Stimulated activated CD4-positive, alpha-beta T cell treated with anti-CD3 and anti-CD28 coated beads, Interleukin-4, amount 100 ng/mL, for 24 hours (primary cell): ENCODE results near the gene BCORL1.

Experiments
- DNase-seq: peaks from one replicate; pipeline ENCODE4 v3.0.0-alpha.2; 2020

BCORL1 gene

GRCh38 chrX:130015181-130015580 is 32.7 kb downstream of the BCORL1 start:
- no peak for DNase-seq

DNA sequence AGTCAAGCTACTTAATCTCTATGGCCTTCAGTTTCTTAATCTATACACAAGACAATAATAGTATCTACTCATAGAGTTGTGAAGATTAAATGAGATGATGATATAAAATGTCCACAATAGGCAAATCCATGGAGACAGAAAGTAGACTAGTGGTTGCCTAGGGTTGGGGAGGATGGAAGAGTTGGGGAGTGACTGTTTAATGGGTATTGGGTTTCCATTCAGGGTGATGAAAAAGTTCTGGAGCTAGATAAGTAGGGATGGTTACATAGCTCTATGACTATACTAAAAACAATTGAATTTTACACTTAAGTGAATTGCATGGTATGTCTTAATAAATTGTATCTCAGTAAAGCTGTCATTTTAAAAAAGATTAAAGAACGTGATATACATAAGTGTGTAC is 35.7 kb downstream of the BCORL1 start:
- no peak for DNase-seq

GRCh38 chrX:130020661-130021324 is 38.4 kb downstream of the BCORL1 start:
- DNase-seq: no peak

GRCh38 chrX:130024127-130024526 is 41.7 kb downstream of the BCORL1 start:
- DNase-seq: peak; percentile 76

- no peak for DNase-seq
Measured at GRCh38 chrX:130025256-130025655, 42.8 kb downstream of the BCORL1 start.

GRCh38 chrX:130027569-130027968 is 45.1 kb downstream of the BCORL1 start:
- DNase-seq: no peak

DNA sequence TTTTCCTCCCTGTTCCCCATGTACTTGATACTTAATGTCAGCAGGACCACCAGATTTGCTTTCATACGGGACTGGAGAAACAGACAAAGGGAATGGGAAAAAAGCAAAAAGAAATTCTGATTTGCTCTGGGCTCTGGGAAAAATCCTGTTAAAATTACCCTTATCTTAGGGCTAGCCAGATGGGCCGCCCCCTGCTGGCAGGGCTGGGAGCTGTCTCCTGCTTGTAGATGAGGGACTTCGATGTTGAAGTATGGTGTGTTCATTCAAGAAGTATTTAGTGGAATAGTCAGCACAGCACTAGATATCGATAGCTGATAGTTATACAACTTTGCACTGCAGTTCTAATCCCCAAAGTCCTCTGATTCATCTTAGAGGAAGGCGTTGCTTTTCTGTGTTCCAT is 45.8 kb downstream of the BCORL1 start:
- peak; percentile 51 for DNase-seq

DNA sequence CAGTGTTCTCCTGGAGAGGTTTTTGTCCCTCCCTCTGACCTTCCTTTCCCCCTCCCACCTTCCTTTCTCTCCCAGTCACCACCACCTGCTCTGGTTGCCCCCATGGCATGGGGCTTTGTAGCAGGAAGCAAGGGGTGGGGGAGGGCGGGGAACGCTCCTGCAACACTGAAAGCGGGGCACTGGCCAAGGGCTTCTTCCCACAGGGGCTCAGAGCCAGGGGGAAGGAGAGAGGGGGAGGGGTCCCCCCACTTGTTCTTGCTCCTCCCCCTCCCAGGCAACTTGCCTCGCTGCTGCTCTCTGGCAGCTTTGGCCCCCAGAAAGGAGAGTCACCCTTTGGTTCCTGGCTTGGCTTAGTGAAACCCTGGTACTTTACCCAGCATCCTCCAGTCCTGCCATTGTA is 48.4 kb downstream of the BCORL1 start:
- no peak for DNase-seq

GRCh38 chrX:130032552-130032951 is 50.1 kb downstream of the BCORL1 start:
- no peak for DNase-seq

DNA sequence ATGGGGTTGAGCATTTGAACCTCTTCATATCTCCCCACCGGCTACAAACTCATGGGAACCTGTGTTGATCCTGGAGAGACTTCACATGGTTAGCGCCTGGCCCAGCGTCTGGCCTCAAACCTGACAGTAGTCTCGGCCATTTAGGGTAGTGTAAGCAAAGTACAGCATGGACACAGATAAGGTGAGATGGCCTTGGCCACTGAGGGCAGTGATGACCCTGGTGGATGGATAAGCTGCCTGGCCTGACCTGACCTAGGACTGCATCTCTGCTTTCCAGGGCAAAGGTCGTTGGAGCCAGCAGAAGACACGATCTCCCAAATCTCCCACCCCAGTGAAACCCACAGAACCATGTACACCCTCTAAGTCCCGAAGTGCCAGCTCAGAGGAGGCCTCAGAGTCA is 51.7 kb downstream of the BCORL1 start:
- no peak for DNase-seq

DNA sequence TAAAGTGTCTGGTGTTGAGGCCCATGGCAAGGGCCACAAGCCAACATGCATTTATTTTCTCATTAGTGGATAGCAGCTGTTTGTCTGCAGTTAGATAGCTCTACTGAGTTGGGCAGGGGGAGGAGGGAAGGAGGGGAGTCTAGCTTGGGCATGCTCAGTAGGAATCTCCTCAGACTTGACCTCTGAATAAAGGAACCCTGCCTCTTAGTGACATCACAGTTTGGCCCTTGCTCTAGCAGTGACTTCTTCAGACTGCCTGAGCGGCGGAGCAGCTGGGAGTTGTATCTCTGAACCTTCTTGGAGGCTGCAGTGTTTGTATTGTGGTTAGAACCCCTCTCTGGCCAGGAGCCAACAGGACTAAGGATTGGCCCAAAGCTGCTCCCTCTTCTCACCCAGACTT is 57.4 kb downstream of the BCORL1 start:
- no peak for DNase-seq

- no peak for DNase-seq
Measured at GRCh38 chrX:130047416-130047815, 65.0 kb downstream of the BCORL1 start.

DNA sequence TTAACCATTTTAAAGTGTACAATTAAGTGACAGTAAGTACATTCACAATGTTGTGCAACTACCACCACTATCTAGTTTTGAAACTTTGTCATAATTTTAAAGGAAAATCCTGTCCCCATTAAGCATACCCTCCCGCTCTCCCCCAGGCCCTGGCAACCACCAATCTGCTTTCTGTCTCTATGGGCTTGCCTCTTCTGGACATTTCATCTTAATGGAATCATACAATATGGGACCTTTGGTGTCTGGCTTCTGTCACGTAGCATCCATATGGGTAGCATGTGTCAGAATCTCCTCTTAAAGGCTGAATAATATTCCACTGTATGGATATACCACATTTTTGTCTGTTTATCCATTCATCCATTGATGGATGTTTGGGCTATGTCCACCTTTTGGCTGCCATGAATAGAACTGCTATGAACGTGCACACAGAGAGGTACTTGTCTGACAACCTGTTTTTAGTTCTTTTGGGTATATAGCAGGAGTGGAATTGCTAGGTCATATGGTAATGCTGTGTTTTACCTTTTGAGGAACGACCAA is 66.3 kb downstream of the BCORL1 start:
- no peak for DNase-seq

DNA sequence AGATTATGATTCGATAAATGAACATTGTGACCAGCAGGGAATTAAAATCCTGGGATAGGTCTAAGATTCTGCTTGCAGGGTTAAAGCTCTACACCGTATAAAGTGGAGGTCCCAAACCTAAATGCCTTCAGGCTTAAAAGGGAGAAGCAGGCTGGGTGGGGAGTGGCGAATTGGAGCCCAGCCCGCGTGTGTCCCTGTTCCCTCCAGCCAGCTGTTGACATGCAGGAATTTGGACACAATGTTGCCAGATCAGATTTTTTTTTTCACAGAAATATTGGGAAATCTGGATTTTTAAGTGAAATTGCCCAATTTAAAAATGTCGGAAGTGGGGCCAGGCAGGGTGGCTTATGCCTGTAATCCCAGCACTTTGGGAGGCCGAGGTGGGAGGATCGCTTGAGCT is 67.4 kb downstream of the BCORL1 start:
- DNase-seq: no peak

DNA sequence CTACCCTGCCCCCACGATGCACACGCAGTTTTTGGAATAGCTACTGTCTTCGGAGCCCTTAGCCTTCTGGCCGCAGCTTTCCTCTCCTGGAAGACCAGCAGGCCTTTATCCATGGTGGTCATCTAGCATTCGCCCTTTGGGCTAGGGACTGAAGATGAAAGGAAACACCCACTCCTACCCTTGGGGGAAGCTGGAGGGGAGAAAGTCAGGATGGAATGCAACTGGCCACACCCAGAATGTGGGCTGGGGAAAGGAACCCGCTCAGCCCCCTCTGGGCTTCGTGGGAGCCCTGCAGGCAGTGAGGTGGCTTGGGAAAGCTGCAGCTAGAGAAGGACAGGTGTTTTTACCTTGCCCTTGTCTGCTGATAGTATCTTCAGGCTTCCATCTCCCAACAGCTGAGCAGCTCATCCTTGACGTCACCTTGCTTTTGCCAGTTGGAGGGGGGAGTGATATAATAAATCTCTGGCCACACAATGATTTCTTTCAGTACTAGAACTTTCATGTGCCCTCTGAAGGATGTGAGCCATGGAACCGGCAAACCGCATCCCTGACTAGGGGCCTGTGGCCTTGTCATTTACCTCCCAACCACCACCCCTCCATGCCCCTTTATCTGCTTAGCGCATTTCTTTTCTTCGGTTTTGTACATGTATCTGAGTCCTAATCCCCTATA is 68.9 kb downstream of the BCORL1 start:
- DNase-seq: no peak

DNA sequence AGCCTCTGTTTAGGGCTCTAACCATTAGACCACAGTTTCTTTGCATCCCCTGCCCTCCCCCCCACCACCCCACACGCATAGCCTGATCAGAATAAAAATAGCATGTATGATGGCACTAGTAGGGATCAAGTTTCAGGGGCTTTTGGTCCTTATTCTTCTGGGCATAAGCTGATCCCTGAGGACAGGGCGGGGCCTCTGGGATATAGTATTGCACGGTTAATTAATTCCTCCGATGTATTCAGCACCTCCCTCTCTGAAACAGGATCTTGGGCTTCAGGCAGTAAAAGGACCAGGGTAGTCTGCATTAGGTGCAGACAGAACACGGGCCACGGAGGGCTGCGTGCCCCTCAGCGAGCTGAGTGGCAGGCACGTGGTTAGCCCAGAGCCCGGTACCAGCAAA is 70.8 kb downstream of the BCORL1 start:
- DNase-seq: no peak

DNA sequence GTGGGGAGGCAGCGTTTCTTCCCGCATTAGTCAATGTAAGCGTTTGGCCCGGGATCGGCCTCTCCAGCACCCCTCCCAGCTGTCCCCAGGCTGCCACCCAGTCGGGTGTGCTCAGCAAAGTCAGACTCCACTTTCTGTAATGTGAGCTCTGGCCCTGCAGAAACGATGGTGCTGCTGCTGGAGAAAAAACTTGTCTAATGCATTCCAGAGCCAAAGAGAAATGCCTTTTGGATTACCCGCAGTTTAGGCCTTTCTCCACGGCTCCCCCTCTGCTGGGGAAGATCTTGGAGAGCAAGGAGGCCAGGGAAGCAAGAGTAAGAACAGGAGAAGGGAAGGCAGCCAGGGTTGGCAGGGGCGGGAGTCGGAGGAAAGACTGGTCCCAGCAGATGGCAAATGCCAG is 72.7 kb downstream of the BCORL1 start:
- DNase-seq: no peak

GRCh38 chrX:130055899-130056298 is 73.5 kb downstream of the BCORL1 start:
- no peak for DNase-seq

DNA sequence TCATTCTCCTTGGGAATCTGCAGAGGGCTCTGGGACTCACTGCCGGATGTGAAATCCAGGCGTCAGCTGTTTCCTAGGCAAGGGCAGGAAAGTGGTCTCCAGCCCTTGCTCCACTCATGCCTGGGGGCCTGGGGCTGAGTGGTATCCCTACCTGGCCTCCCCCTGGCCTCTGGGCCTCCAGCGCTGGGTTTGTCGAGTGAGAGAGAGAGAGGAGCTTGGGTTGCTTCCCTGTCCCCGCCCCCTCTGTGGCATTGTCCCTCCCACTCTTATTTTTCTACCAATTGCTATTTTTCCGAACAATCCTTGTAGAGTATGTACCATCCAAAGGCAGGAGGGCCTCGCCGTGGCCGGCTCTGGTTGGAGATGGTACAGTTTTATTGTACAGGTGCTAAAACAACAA is 74.8 kb downstream of the BCORL1 start:
- DNase-seq: no peak

DNA sequence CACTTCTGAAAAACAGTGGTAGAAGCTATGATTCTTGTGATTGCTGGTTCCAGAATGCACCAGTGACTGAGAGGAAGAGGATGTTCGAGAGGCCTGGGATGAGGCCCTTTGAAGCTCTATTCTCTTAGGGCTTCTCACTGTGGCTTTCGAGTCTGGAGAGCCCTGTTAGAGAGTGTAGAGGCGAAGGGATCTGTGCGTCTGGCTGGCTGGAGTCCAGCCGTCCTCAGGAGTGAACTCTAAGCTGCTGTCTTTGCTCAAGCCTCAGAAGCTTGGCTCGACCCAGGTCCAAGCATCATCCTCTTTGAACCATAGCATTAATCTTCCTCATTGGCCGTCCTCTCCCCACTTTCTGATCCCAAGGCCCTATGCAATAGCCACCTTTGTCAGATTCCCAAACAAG is 76.2 kb downstream of the BCORL1 start:
- DNase-seq: no peak

GRCh38 chrX:130060122-130061069 is 78.0 kb downstream of the BCORL1 start:
- peak; percentile 83 for DNase-seq

- DNase-seq: no peak
Measured at GRCh38 chrX:130066975-130067615, 84.7 kb downstream of the BCORL1 start.
